Panc1 (cell line): ENCODE measurements around the gene MIXL1. TPM values are rescaled to one million over a fixed set of nuclear protein-coding genes. Genes with fewer than 3 reads are reported as not detected.
A peak's percentile ranks its signal among the peaks of the same experiment; 100 is the strongest.

Experiments used
- ATAC-seq: fragments of 200-7000 bp; cut with Tn5 transposase; 2 replicates; pipeline ENCODE4 v1.9.1; 2020; ENCODE audit warnings: mild to moderate bottlenecking, moderate library complexity
- BruUV-seq: library from RNA; stranded (reverse); fragments of 400-500 nt; replicated peaks from 2 replicates; lab custom pipeline; 2021; lab: Mats Ljungman, UMichigan
- CTCF ChIA-PET: fragments of 300-600 bp; sonication (Branson Sonifier 250); formaldehyde crosslinking; loops from one replicate; lab custom pipeline; 2022; ENCODE audit warnings: antibody characterized with exemption; lab: Charles Lee
- POLR2A ChIA-PET: fragments of 300-600 bp; sonication (Branson Sonifier 250); formaldehyde crosslinking; loops from one replicate; lab custom pipeline; 2022; ENCODE audit warnings: antibody characterized with exemption; lab: Charles Lee
- DNase-seq: peaks from one replicate; pipeline ENCODE4 v3.0.0-alpha.2; 2010; ENCODE audit warnings: low read depth, low spot score
- H3K27ac ChIP-seq: 2 replicates; pipeline ENCODE4 v1.5.1; 2011; ENCODE audit warnings: mild to moderate bottlenecking, low read length, inconsistent platforms
- H3K27me3 ChIP-seq: fragments of 200-500 bp; sonication (Bioruptor generic); 2 replicates; pipeline ENCODE4 v1.6.0; 2014; ENCODE audit warnings: low read length, inconsistent platforms; ENCODE audit not compliant: control insufficient read depth, insufficient read depth
- H3K36me3 ChIP-seq: fragments of 200-500 bp; sonication (Bioruptor generic); 2 replicates; pipeline ENCODE4 v1.5.1; 2014; ENCODE audit warnings: inconsistent platforms, mild to moderate bottlenecking, low read length, moderate library complexity; ENCODE audit not compliant: control insufficient read depth, insufficient read depth
- H3K4me1 ChIP-seq: 2 replicates; pipeline ENCODE4 v1.5.1; 2011; ENCODE audit warnings: inconsistent platforms, mild to moderate bottlenecking, low read length, moderate library complexity; ENCODE audit not compliant: control insufficient read depth, insufficient read depth
- H3K4me3 ChIP-seq, 2 experiments: 2 replicates each; pipeline ENCODE4 v1.5.1; 2011 to 2012; ENCODE audit warnings: low read depth in 2 of 2, low read length in 2 of 2, mild to moderate bottlenecking in 2 of 2, inconsistent platforms in 1 of 2, moderate library complexity in 1 of 2
- H3K9me3 ChIP-seq: fragments of 200-500 bp; sonication (Bioruptor generic); 2 replicates; pipeline ENCODE4 v1.5.1; 2014; ENCODE audit warnings: low read depth, mild to moderate bottlenecking, inconsistent platforms, low read length, moderate library complexity; ENCODE audit not compliant: control insufficient read depth, insufficient read depth
- CTCF ChIP-seq: fragments of 450-650 bp; IDR thresholded peaks from 2 replicates; pipeline ENCODE4 v1.5.1; 2017; ENCODE audit warnings: mild to moderate bottlenecking
- POLR2AphosphoS5 ChIP-seq: IDR thresholded peaks from 2 replicates; pipeline ENCODE4 v1.6.1; 2012; ENCODE audit warnings: mild to moderate bottlenecking, low read depth, low read length, moderate library complexity
- REST ChIP-seq, 2 experiments: IDR thresholded peaks; 2 replicates each; pipeline ENCODE4 v1.6.1; 2011 to 2012; ENCODE audit warnings: low read depth in 2 of 2, control low read depth in 1 of 2, low read length in 1 of 2, mild to moderate bottlenecking in 1 of 2, moderate library complexity in 1 of 2; ENCODE audit not compliant: insufficient read depth in 1 of 2
- SIN3A ChIP-seq: IDR thresholded peaks from 2 replicates; pipeline ENCODE4 v1.6.1; 2012; ENCODE audit warnings: low read depth, mild to moderate bottlenecking, low read length, moderate library complexity, borderline replicate concordance; ENCODE audit not compliant: insufficient read depth
- TCF7L2 ChIP-seq: IDR thresholded peaks from 2 replicates; pipeline ENCODE4 v1.6.1; 2011; ENCODE audit warnings: mild to moderate bottlenecking, low read depth, low read length, inconsistent platforms
- in situ Hi-C: cut with HindIII; loops from 2 replicates; pipeline ENCODE4 v1.10.0; 2016; ENCODE audit warnings: low sequenced_read_pairs, low pct_unique_long_range_greater_than_20kb
- intact Hi-C: fragments of 100-400 bp; cut with micrococcal nuclease; formaldehyde crosslinking; loops from one replicate; pipeline ENCODE4 v1.10.0; 2022; ENCODE audit not compliant: unreplicated experiment
- total RNA-seq: library from RNA; stranded (reverse); gene quantifications from one replicate; pipeline ENCODE4 v1.2.1, GENCODE V29; 2021; ENCODE audit not compliant: unreplicated experiment

The MIXL1 gene
- total RNA-seq, 1 experiment from 2014 or later, result 0.69 TPM

- ChIA-PET POLR2A (interaction anchor here (0.6 kb wide), 1 partner anchor 37 kb away, joined by 3 read pairs; no protein-coding TSS in a partner anchor), CTCF (no interaction called here)
Measured at GRCh38 chr1:226209307-226210059, 14.0 kb upstream of the MIXL1 start.

More at GRCh38 chr1:226209307-226210059, 14.0 kb upstream of the MIXL1 start:
- TF ChIP-seq TCF7L2 (no peak), SIN3A (no peak), REST (IDR thresholded peaks at IDR 0.05; ENCODE audit: insufficient read depth in 1 of 2, low read depth in 2 of 2, low read length in 1 of 2) (no peak), CTCF (no peak), POLR2AphosphoS5 (no peak)
- Histone ChIP-seq H3K4me1 (no peaks in the 10 kb centered on the region), H3K36me3 (no peaks in the 10 kb centered on the region), H3K27me3 (no peaks in the 10 kb centered on the region), H3K4me3 (no peak overlapping the region), H3K9me3 (no peaks in the 10 kb centered on the region), H3K27ac (no peak overlapping the region)
- DNase-seq (no peak), ATAC-seq (0 out of 2 replicates have a peak, but pooled peaks have one; percentile 19)
- intact Hi-C loops (no loop called here), in situ Hi-C loops (no loop called here)
- BruUV-seq, result no TSS peak
